ENCODE results near the gene CELF3. TPM values are rescaled to one million over a fixed set of nuclear protein-coding genes. Genes with fewer than 3 reads are reported as not detected.

CELF3 gene
- total RNA-seq, 1 donor from 2014 or later = 0.17 TPM

DNA sequence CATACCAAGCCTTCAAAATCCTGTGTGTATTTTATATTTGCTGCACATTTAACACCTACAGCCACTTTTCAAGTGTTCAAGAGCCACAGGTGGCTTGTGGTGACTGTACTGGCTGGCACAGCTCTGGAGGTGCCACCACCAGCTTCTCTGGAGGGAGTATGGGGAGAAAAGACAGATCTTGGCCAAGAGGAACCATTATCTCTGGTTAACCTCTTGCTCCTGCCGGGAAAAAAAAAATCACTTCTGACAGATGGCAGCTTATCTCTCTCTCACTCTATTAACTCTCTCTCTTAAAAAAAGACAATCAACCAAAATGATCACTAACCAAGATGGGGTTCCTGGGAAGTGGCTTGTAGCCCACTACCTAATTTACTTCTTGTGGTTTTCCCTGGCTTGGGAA is 3.5 kb upstream of the CELF3 start:
- Histone ChIP-seq H3K9ac (no peak overlapping the region), H4K20me1 (ENCODE audit: low read depth) (peaks cover 21% of the 10 kb centered on the region), H3K4me3 (no peak overlapping the region), H3K9me3 (ENCODE audit: low read depth) (no peaks in the 10 kb centered on the region), H3K4me2 (peak overlapping the region; percentile 89), H3K79me2 (ENCODE audit: low read depth) (no peaks in the 10 kb centered on the region), H3K36me3 (no peaks in the 10 kb centered on the region), H3F3A (ENCODE audit: low read depth) (peaks cover 31% of the 10 kb centered on the region), H3K27ac (no peak overlapping the region), H3K27me3 (peaks cover 75% of the 10 kb centered on the region), H3K4me1 (peaks cover 34% of the 10 kb centered on the region), H2AFZ (replicated peaks) (no peak overlapping the region)
- Mint-ChIP-seq H3K9me3 (no peaks in the 10 kb centered on the region), H3K27ac (no peak overlapping the region), H3K27me3 (ENCODE audit: insufficient read depth, low read depth) (peaks cover 59% of the 10 kb centered on the region), H3K4me3 (peak overlapping the region; percentile 71), H3K4me1 (peaks cover 48% of the 10 kb centered on the region), H3K36me3 (no peaks in the 10 kb centered on the region)
- DNase-seq (ENCODE audit: low spot score) = no peak
- no peak for TF ChIP-seq EZH2 (IDR thresholded peaks at IDR 0.05)
- no peak for TF ChIP-seq EZH2phosphoT487 (IDR thresholded peaks at IDR 0.05)
- TF ChIP-seq, protein P1, sequence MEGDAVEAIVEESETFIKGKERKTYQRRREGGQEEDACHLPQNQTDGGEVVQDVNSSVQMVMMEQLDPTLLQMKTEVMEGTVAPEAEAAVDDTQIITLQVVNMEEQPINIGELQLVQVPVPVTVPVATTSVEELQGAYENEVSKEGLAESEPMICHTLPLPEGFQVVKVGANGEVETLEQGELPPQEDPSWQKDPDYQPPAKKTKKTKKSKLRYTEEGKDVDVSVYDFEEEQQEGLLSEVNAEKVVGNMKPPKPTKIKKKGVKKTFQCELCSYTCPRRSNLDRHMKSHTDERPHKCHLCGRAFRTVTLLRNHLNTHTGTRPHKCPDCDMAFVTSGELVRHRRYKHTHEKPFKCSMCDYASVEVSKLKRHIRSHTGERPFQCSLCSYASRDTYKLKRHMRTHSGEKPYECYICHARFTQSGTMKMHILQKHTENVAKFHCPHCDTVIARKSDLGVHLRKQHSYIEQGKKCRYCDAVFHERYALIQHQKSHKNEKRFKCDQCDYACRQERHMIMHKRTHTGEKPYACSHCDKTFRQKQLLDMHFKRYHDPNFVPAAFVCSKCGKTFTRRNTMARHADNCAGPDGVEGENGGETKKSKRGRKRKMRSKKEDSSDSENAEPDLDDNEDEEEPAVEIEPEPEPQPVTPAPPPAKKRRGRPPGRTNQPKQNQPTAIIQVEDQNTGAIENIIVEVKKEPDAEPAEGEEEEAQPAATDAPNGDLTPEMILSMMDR (IDR thresholded peaks at IDR 0.05) = no peak

DNA sequence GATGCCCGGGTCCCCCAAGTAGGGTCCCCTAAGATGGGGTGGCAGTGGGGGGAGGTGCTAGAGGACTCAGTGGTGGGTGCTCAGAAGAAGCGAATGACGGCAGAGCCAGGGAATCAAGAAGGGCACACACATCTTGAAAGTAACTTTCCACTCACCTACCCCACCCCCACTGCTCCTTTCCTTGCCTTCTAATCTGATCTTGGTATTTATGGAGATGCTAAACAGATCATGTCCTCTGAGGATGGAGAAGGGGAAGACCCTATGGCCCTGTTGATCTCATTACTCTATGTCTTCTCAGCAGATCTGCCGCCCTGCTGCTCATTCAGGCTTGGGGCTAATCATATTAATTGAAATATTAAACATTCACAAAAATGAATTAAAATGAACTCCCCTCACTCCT is 2.1 kb upstream of the CELF3 start:
- Histone ChIP-seq H3K79me2 (ENCODE audit: low read depth) (no peaks in the 10 kb centered on the region), H3K27ac (no peak overlapping the region), H3K36me3 (no peaks in the 10 kb centered on the region), H3K4me2 (no peak overlapping the region), H3K27me3 (peaks cover 65% of the 10 kb centered on the region), H3F3A (ENCODE audit: low read depth) (peaks cover 31% of the 10 kb centered on the region), H3K9me3 (ENCODE audit: low read depth) (no peaks in the 10 kb centered on the region), H3K4me1 (peaks cover 34% of the 10 kb centered on the region), H4K20me1 (ENCODE audit: low read depth) (peaks cover 21% of the 10 kb centered on the region), H2AFZ (replicated peaks) (no peak overlapping the region), H3K9ac (no peak overlapping the region), H3K4me3 (no peak overlapping the region)
- Mint-ChIP-seq H3K36me3 (no peaks in the 10 kb centered on the region), H3K27ac (no peak overlapping the region), H3K4me1 (peaks cover 56% of the 10 kb centered on the region), H3K27me3 (ENCODE audit: insufficient read depth, low read depth) (peaks cover 53% of the 10 kb centered on the region), H3K4me3 (peak overlapping the region; percentile 24), H3K9me3 (no peaks in the 10 kb centered on the region)
- DNase-seq (ENCODE audit: low spot score) = no peak
- TF ChIP-seq, protein P1 (IDR thresholded peaks at IDR 0.05) = no peak

DNA sequence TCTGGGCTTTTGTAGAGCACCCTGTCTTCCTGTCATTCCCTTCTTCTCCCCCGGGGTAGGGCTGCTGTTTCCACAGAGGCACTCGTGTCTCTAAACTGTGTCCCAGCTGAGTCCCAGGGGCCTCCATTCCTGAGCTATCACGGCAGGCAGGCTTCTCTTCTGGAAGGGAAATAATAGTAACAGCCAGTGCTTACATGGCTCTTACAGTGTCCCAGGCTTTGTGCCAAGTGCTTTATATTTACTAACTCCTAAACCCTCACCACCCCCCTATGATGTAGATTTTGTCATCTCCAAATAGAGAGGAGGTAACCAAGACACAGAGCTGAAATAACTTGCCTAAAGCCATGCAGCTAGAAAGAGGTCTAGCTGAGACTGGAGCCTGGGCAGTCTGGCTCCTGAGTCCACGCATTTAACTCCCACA is 1.4 kb upstream of the CELF3 start:
- Histone ChIP-seq H4K20me1 (ENCODE audit: low read depth) (peaks cover 21% of the 10 kb centered on the region), H2AFZ (replicated peaks) (no peak overlapping the region), H3K27me3 (peaks cover 59% of the 10 kb centered on the region), H3K27ac (no peak overlapping the region), H3K9ac (no peak overlapping the region), H3K36me3 (no peaks in the 10 kb centered on the region), H3K4me1 (peaks cover 34% of the 10 kb centered on the region), H3K79me2 (ENCODE audit: low read depth) (no peaks in the 10 kb centered on the region), H3K9me3 (ENCODE audit: low read depth) (no peaks in the 10 kb centered on the region), H3K4me3 (no peak overlapping the region), H3F3A (ENCODE audit: low read depth) (peaks cover 31% of the 10 kb centered on the region), H3K4me2 (no peak overlapping the region)
- Mint-ChIP-seq H3K9me3 (no peaks in the 10 kb centered on the region), H3K27ac (no peak overlapping the region), H3K4me3 (peak overlapping the region; percentile 91), H3K27me3 (ENCODE audit: insufficient read depth, low read depth) (peaks cover 57% of the 10 kb centered on the region), H3K36me3 (no peaks in the 10 kb centered on the region), H3K4me1 (peaks cover 58% of the 10 kb centered on the region)
- TF ChIP-seq EZH2phosphoT487 (IDR thresholded peaks at IDR 0.05) = no peak
- TF ChIP-seq, protein P1 (IDR thresholded peaks at IDR 0.05) = no peak
- no peak for TF ChIP-seq EZH2 (IDR thresholded peaks at IDR 0.05)
- DNase-seq (ENCODE audit: low spot score) = no peak
